ENCODE measurements around the gene PPM1L.
"Not testable (repeated sequence)": the region's sequence is repeated elsewhere in the genome, so short reads cannot be mapped to it uniquely, and the experiment has no call there.

The PPM1L gene

GRCh38 chr3:160931474-160931873 is 175.4 kb downstream of the PPM1L start:
- DNase-seq (ENCODE audit: low spot score), result no peak

GRCh38 chr3:160935413-160936095 is 179.5 kb downstream of the PPM1L start:
- DNase-seq (ENCODE audit: low spot score), result no peak

- DNase-seq (ENCODE audit: low spot score), result no peak
Measured at GRCh38 chr3:160941885-160942494, 186.0 kb downstream of the PPM1L start.

- DNase-seq (ENCODE audit: low spot score), result no peak
Measured at GRCh38 chr3:160943996-160944395, 188.0 kb downstream of the PPM1L start.

GRCh38 chr3:160945336-160945735 is 189.3 kb downstream of the PPM1L start:
- DNase-seq (ENCODE audit: low spot score), result no peak

- no peak for DNase-seq (ENCODE audit: low spot score)
Measured at GRCh38 chr3:160948273-160948672, 192.2 kb downstream of the PPM1L start.

- no peak for DNase-seq (ENCODE audit: low spot score)
Measured at GRCh38 chr3:160949460-160949859, 193.4 kb downstream of the PPM1L start.

- no peak for DNase-seq (ENCODE audit: low spot score)
Measured at GRCh38 chr3:160950542-160950941, 194.5 kb downstream of the PPM1L start.

- DNase-seq (ENCODE audit: low spot score), result no peak
Measured at GRCh38 chr3:160950954-160951353, 194.9 kb downstream of the PPM1L start.

GRCh38 chr3:160951642-160952487 is 195.8 kb downstream of the PPM1L start:
- no peak for DNase-seq (ENCODE audit: low spot score)

- no peak for DNase-seq (ENCODE audit: low spot score)
Measured at GRCh38 chr3:160953686-160954085, 197.7 kb downstream of the PPM1L start.

- DNase-seq (ENCODE audit: low spot score), result no peak
Measured at GRCh38 chr3:160956785-160957184, 200.8 kb downstream of the PPM1L start.

GRCh38 chr3:160960568-160960967 is 204.5 kb downstream of the PPM1L start:
- no peak for DNase-seq (ENCODE audit: low spot score)

GRCh38 chr3:160963949-160964348 is 207.9 kb downstream of the PPM1L start:
- DNase-seq (ENCODE audit: low spot score), result no peak

- DNase-seq (ENCODE audit: low spot score), result no peak
Measured at GRCh38 chr3:160968761-160969160, 212.7 kb downstream of the PPM1L start.

GRCh38 chr3:160973067-160973809 is 217.2 kb downstream of the PPM1L start:
- no peak for DNase-seq (ENCODE audit: low spot score)

- no peak for DNase-seq (ENCODE audit: low spot score)
Measured at GRCh38 chr3:160977773-160978172, 221.7 kb downstream of the PPM1L start.

GRCh38 chr3:160980740-160981139 is 224.7 kb downstream of the PPM1L start:
- DNase-seq (ENCODE audit: low spot score), result no peak

- DNase-seq (ENCODE audit: low spot score), result no peak
Measured at GRCh38 chr3:160981217-160981938, 225.3 kb downstream of the PPM1L start.

GRCh38 chr3:160982491-160982890 is 226.5 kb downstream of the PPM1L start:
- DNase-seq (ENCODE audit: low spot score), result no peak

- not testable (repeated sequence) for DNase-seq (ENCODE audit: low spot score)
Measured at GRCh38 chr3:160983900-160984299, 227.9 kb downstream of the PPM1L start.

GRCh38 chr3:160986069-160986468 is 230.0 kb downstream of the PPM1L start:
- DNase-seq (ENCODE audit: low spot score), result no peak

Data from ecto neural progenitor cell (in vitro differentiated cells).